Activated T-cell treated with anti-CD3 and anti-CD28 coated beads for 1 hour (primary cell): ENCODE measurements around the gene ATP6AP1.
A peak's percentile ranks its signal among the peaks of the same experiment; 100 is the strongest.

ENCODE experiments used
- DNase-seq: peaks from one replicate; pipeline ENCODE4 v3.0.0-alpha.2; 2020; ENCODE audit warnings: low read depth

Gene ATP6AP1

GRCh38 chrX:154471839-154472684 is 43.6 kb downstream of the ATP6AP1 start:
- DNase-seq: no peak

GRCh38 chrX:154472685-154473632 is 44.5 kb downstream of the ATP6AP1 start:
- no peak for DNase-seq

- DNase-seq: no peak
These were observed 45.2 kb downstream of the ATP6AP1 start for GRCh38 chrX:154473683-154474082.

- DNase-seq: no peak
These were observed 48.3 kb downstream of the ATP6AP1 start for GRCh38 chrX:154476821-154477220.

GRCh38 chrX:154477891-154478477 is 49.5 kb downstream of the ATP6AP1 start:
- no peak for DNase-seq

- DNase-seq: peak; percentile 93
These were observed 50.5 kb downstream of the ATP6AP1 start, which contains the start of gene LAGE3 for GRCh38 chrX:154478728-154479622. TSS of gene LAGE3 (minus strand) at chrX:154479281. CDS start at chrX:154478915, 366 bp downstream.

GRCh38 chrX:154481195-154481594 is 52.7 kb downstream of the ATP6AP1 start:
- no peak for DNase-seq

GRCh38 chrX:154481911-154482601 is 53.6 kb downstream of the ATP6AP1 start:
- no peak for DNase-seq

- no peak for DNase-seq
These were observed 54.3 kb downstream of the ATP6AP1 start for GRCh38 chrX:154482786-154483185.

GRCh38 chrX:154483325-154483724 is 54.8 kb downstream of the ATP6AP1 start:
- DNase-seq: no peak

GRCh38 chrX:154484255-154485149 is 56.0 kb downstream of the ATP6AP1 start:
- DNase-seq: no peak

- no peak for DNase-seq
These were observed 56.9 kb downstream of the ATP6AP1 start for GRCh38 chrX:154485150-154486051.

- DNase-seq: no peak
These were observed 57.5 kb downstream of the ATP6AP1 start for GRCh38 chrX:154486052-154486395.
